AG10803 (cell line): ENCODE data around the gene TNS3.

ENCODE experiments used
- DNase-seq: peaks from one replicate; pipeline ENCODE4 v3.0.0; 2010; ENCODE audit warnings: low read depth
- H3K4me3 ChIP-seq: 2 replicates; pipeline ENCODE4 v1.5.1; 2011; ENCODE audit warnings: mild to moderate bottlenecking, low read length, control low read depth
- TF ChIP-seq, protein P1 (sequence below): conservative IDR thresholded peaks from 2 replicates; pipeline ENCODE4 v1.5.1; 2011; ENCODE audit warnings: mild to moderate bottlenecking, low read length, control low read depth, inconsistent platforms

The TNS3 gene

DNA sequence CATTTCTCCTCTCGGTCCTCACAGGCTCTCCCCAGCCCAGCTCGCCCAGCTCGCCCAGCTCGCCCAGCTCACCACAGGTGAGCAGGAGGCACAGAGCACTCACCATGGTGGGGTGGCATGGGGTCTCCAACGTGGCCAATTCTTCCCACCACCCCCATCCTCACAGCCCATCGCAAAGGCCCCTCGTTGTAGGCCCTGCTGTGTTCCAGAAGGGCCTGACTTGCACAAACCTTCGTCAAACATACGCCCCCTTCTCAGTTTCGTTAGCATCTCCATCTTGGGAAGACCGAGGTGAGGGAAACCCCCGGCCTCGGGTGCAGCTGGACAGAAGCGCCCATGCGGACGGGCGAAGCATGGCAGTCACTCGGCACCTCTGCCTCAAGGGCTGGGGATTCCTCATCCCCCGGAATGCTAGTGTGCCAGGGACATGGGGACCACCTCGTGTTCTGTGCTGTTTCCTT, 304.6 kb downstream of the TNS3 start:
- TF ChIP-seq, protein P1, sequence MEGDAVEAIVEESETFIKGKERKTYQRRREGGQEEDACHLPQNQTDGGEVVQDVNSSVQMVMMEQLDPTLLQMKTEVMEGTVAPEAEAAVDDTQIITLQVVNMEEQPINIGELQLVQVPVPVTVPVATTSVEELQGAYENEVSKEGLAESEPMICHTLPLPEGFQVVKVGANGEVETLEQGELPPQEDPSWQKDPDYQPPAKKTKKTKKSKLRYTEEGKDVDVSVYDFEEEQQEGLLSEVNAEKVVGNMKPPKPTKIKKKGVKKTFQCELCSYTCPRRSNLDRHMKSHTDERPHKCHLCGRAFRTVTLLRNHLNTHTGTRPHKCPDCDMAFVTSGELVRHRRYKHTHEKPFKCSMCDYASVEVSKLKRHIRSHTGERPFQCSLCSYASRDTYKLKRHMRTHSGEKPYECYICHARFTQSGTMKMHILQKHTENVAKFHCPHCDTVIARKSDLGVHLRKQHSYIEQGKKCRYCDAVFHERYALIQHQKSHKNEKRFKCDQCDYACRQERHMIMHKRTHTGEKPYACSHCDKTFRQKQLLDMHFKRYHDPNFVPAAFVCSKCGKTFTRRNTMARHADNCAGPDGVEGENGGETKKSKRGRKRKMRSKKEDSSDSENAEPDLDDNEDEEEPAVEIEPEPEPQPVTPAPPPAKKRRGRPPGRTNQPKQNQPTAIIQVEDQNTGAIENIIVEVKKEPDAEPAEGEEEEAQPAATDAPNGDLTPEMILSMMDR: no peak
- no peak for DNase-seq
- H3K4me3 ChIP-seq: no peak overlapping the region

DNA sequence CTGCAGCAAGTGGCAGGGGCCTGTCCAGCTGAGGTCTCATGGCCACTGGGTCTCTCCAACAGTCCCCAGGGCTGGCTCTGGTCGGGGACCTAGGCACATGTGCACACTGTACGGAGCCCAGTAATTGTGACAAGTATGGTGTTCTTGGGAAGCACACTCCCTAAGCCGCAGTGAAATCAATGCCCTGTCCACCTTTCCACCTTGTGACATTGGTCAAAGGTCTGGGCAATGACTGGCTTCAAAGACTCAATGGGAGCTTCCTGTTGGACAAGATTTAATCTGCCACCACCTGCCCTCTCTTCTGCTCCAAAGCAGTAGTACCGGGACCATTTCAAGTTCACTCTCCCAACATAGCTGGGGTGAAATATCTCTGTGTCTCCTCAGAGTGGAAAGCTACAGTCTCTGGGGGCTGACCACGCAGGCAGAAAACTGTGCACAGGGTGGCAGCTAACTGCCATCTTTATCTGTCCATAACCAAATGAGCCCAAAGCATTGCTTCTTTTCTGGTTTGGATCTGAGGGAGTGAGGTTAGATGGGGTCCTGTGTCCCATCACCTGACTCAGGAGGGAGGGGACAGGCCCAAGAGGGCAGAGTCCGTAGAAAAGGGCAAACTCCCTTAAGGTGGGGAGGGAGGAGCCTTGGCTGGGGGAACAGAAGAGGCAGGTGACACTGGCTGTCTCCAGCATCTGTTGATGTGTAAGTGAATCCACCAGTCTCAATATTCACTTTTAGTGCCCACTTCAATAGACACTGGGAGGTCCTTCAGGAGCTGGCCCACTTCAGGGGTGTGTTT, 307.7 kb downstream of the TNS3 start:
- TF ChIP-seq, protein P1: no peak
- no peak for DNase-seq
- H3K4me3 ChIP-seq: no peak overlapping the region

DNA sequence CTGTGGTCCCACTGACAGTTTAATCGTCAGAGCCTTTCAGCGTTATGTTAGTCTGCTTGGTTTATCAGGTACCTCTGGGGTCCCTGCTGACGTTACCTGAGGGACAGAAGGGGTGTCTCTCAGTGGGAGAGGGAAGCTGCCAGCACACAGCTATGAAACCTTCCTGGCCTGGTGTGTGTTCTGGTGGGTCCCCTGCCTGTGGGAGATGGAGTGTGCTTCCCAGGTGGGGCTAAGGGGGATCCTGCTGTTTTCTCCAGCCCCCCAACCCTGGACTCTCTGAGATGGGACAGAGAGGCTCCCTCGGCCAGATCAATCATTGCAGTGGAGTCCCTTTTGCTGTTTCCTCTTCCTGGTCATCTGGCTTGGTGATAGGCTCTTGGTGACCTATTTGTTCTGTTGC, 308.8 kb downstream of the TNS3 start:
- DNase-seq: no peak
- TF ChIP-seq, protein P1: no peak
- H3K4me3 ChIP-seq: no peak overlapping the region

DNA sequence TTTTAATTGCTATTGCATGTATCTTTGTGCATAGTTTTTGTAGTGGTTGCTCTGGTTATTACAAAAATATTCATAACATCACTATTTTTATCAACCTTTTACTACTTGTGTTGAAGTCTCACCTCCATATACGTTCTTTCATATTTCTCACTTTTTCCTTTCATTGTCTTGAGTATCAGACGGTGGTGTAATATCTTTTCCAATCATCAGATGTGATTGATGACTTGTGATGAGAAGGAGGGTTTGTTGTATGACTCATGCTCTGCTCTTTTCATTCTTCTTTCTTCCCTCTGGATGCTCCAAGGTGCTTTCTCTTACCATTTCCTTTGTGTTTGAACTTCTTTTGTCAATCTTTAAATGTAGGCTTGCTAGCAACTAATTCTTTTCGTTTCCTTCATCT, 310.2 kb downstream of the TNS3 start:
- TF ChIP-seq, protein P1: no peak
- no peak for DNase-seq

DNA sequence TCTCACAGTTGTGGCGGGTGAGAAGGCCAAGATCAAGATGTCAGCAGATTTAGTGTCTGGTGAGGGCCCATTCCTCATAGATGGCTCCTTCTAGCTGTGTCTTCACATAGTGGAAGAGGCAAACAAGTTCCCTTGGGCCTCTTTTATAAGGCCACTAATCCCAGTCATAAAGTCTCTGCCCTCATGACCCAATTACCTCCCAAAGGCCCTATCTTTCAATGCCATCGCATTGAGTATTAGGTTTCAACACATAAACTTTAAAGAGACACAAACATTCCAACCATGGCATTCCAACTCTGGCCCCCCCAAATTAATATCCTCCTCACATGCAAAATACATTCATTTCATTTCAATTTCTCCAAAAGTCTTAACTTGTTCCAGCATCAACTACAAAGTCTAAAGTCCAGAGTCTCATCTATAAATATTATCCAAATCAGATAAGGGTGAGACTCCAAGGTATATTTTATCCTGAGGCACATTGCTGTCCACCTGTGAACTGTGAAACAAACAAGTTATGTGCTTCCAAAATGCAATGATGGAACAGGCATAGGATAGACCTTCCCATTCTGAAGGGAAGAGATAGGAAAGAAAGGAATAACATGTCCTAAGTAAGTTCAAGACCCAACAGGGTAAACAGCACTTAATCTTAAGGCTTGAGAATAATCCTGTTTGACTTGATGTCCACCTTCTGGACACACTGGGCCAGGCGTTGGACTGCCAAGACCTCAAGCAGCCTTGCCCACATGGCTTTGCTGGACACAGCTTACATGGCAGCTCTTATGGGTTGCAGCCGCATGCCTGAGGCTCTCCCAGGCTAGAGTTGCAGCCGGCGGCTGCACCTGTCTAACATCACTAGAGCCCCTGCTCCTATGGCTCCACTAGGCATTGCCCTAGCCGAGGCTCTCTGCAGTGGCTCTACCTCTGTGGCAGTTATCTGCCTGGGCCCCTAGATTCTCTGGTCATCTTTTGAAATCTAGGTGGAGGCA, 312.8 kb downstream of the TNS3 start:
- H3K4me3 ChIP-seq: no peak overlapping the region
- TF ChIP-seq, protein P1: no peak
- no peak for DNase-seq

More for the DNA sequence above, 310.2 kb downstream of the TNS3 start:
- no peak overlapping the region for H3K4me3 ChIP-seq

DNA sequence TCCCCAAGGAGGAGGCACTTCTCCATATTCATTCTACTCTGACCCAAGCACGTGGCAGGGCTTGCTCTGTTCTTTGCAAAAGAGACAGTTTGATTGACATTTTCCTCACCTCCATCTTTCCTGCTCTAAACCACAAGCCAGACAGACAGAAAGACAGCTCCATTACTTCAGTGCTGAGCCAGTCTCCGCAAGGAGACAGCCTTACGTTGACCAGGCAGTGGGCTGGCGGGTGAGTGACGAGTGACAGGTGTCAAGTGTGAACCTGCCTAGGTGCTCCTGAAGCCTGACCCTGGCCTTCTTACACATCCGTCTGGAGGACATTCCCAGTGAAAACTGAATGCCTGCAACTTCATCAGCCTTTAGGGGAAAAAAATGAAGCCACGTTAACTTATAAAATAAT, 314.6 kb downstream of the TNS3 start:
- no peak for DNase-seq
- TF ChIP-seq, protein P1: no peak
- no peak overlapping the region for H3K4me3 ChIP-seq
